Chondrocyte (in vitro differentiated cells): Measurements from ENCODE around the gene NRN1. TPM values are rescaled to one million over a fixed set of nuclear protein-coding genes. Genes with fewer than 3 reads are reported as not detected.

Source experiments
- DNase-seq: peaks from one replicate; pipeline ENCODE4 v3.0.0; 2021; ENCODE audit warnings: mixed read lengths, low spot score
- H3K27ac Mint-ChIP-seq: one replicate; pipeline ENCODE4 v1.8.0; 2021; ENCODE audit warnings: mild to moderate bottlenecking, moderate library complexity, mixed read lengths; ENCODE audit not compliant: unreplicated experiment
- H3K27me3 Mint-ChIP-seq: 2 replicates; pipeline ENCODE4 v1.8.0; 2021; ENCODE audit warnings: low read depth, mixed read lengths
- H3K36me3 Mint-ChIP-seq: 2 replicates; pipeline ENCODE4 v1.8.0; 2021; ENCODE audit warnings: low read depth, mixed read lengths
- H3K4me1 Mint-ChIP-seq: 2 replicates; pipeline ENCODE4 v1.8.0; 2021; ENCODE audit warnings: low read depth, mild to moderate bottlenecking, mixed read lengths
- H3K4me3 Mint-ChIP-seq: one replicate; pipeline ENCODE4 v1.8.0; 2021; ENCODE audit warnings: mild to moderate bottlenecking, moderate library complexity, mixed read lengths; ENCODE audit not compliant: unreplicated experiment
- H3K9me3 Mint-ChIP-seq: 2 replicates; pipeline ENCODE4 v1.8.0; 2021; ENCODE audit warnings: low read depth, mixed read lengths
- total RNA-seq: library from RNA; stranded (reverse); gene quantifications from 3 replicates; pipeline ENCODE4 v1.2.1, GENCODE V29; 2021
- TF ChIP-seq, protein P1 (sequence below): fragments of 200-600 bp; sonication (generic); IDR thresholded peaks from 2 replicates; pipeline ENCODE4 v1.5.0; 2021; ENCODE audit warnings: antibody characterized with exemption, mild to moderate bottlenecking, moderate library complexity

The NRN1 gene
- total RNA-seq, 1 donor from 2014 or later = 3.1 TPM

DNA sequence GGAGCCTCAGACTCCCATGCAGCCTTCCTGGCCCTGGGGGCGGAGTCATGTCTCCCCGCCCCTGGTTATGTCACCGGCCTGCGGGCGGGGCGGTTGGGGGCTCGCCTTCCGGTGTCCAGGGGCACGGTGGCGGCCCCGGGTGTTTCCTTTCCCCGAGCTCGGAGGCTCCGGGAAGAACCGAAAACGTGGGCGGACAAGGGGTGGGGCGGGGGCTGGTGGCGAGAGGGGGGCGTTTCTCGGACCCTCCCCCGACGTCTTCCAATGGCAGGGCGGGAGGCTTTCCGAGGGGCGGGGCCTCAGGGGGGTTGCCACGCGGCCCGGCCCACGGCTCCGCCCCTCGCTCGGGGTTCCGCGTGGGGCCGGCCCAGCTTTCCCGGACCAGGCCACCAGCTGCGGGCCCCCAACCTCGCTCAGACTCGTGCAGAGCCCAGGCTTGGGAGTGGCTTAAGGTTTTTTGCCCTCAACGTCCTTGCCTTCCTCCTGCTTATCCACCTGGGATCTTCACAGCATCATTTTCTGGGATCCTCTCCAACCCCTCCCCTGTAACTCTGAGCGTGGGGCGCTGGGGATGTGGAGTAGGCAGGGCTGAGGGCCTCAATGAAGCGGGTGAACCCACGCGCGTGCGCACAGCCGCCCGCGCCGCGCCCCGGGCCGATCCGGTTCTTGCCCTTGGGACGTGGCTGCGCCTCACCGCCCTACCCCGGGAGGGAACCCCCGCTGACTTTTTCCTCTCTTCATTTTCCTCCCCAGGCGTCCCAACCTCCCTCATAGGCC lies 2.1 kb upstream of the NRN1 start:
- peak overlapping the region; percentile 64 for H3K4me3 Mint-ChIP-seq
- peaks cover 27% of the 10 kb centered on the region for H3K4me1 Mint-ChIP-seq
- no peak overlapping the region for H3K27ac Mint-ChIP-seq
- peaks cover 1% of the 10 kb centered on the region for H3K36me3 Mint-ChIP-seq
- peaks cover 68% of the 10 kb centered on the region for H3K27me3 Mint-ChIP-seq
- no peaks in the 10 kb centered on the region for H3K9me3 Mint-ChIP-seq
- TF ChIP-seq, protein P1, sequence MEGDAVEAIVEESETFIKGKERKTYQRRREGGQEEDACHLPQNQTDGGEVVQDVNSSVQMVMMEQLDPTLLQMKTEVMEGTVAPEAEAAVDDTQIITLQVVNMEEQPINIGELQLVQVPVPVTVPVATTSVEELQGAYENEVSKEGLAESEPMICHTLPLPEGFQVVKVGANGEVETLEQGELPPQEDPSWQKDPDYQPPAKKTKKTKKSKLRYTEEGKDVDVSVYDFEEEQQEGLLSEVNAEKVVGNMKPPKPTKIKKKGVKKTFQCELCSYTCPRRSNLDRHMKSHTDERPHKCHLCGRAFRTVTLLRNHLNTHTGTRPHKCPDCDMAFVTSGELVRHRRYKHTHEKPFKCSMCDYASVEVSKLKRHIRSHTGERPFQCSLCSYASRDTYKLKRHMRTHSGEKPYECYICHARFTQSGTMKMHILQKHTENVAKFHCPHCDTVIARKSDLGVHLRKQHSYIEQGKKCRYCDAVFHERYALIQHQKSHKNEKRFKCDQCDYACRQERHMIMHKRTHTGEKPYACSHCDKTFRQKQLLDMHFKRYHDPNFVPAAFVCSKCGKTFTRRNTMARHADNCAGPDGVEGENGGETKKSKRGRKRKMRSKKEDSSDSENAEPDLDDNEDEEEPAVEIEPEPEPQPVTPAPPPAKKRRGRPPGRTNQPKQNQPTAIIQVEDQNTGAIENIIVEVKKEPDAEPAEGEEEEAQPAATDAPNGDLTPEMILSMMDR = no peak
- DNase-seq = no peak

DNA sequence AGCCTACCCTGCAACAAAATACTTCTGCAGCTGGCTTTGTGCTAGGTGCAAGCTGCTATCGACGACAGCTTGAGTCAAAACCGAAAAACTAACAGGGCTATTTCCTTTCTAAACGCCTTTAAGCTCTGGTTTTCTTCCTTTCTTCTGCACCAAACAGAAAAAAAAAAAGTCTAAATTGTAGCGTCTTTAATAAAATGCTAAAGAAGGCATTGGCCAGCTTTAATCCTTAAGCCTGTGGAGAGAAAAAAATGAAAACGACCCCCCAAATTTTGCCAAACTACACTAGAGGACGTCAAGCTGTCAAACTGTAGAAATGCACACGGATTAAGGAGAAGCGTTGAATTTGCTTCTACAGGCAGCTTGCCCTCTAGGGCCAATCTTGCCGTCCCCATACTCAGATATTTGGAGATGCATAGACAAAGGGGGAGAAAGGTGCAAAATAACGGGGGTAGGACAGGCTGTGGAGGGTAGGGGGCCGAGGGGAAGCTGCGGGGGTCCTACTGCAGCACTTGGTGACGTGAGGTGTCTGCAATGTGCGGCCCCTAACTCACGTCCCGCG lies 1.4 kb upstream of the NRN1 start:
- TF ChIP-seq, protein P1 = no peak
- Mint-ChIP-seq H3K4me3 (peak overlapping the region; percentile 64), H3K36me3 (peaks cover 1% of the 10 kb centered on the region), H3K27me3 (peaks cover 67% of the 10 kb centered on the region), H3K27ac (no peak overlapping the region), H3K4me1 (peaks cover 30% of the 10 kb centered on the region), H3K9me3 (no peaks in the 10 kb centered on the region)
- DNase-seq = no peak

DNA sequence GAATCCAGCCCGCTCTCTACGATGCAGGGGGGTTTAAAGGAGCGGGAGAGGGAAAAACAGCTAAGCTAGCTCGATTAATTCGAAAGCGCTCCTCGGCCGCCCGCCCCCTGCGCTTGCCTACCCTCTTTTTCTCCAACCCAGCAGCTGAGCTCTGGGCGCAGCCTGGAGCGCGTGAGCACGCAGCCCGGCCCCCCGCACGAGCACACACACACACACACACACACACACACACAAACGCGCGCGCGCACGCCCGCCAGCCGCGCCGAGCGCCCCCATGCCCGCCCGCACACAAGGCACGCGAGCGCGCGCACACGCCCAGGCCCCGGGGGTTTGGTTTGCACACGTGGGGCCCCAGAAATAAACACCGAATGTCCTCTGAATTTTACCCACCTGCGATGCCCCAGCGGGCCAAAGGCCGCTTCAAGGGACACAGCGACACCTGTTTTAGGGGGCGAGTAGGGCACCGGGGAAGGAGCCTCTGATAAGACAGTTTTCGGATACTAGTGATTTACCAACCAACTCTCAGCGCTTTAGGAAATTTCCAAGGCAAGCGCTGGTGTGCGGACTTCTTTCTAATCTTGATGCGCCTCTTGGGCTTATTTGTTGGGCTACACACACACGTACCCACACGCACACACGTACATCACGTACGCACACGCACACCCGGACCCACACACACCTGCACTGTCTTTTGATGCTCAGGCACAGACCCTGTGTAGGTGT lies 802 bp upstream of the NRN1 start:
- H3K9me3 Mint-ChIP-seq = no peaks in the 10 kb centered on the region
- H3K36me3 Mint-ChIP-seq = peaks cover 4% of the 10 kb centered on the region
- peak overlapping the region; percentile 74 for H3K27ac Mint-ChIP-seq
- TF ChIP-seq, protein P1 = peak; percentile 35
- H3K27me3 Mint-ChIP-seq = peaks cover 68% of the 10 kb centered on the region
- no peak for DNase-seq
- H3K4me1 Mint-ChIP-seq = peaks cover 36% of the 10 kb centered on the region
- H3K4me3 Mint-ChIP-seq = peak overlapping the region; percentile 64

DNA sequence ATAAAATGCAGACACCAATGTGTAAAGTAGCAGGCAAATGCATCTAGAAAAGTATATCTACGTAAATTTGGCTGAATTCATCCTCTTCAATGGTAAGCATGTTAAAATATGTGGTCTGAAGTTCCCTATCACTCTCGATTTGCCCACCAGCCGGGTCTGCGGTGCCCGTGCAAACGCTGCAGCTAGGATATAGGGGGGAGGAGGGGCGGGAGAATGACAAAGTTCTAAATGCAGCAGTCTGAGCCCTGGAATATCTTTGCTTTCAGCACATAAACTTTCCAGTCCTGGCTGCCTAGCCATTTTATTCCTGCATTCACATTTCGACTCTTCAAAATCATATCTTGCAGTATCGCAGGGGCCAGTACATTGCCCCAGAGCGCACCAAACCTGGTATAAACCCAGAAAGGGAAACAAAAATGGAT lies 708 bp downstream of the NRN1 start:
- no peak for DNase-seq
- Mint-ChIP-seq H3K27ac (peak overlapping the region; percentile 17), H3K4me3 (peak overlapping the region; percentile 50), H3K36me3 (peaks cover 4% of the 10 kb centered on the region), H3K27me3 (peaks cover 74% of the 10 kb centered on the region), H3K4me1 (peaks cover 40% of the 10 kb centered on the region), H3K9me3 (no peaks in the 10 kb centered on the region)
- TF ChIP-seq, protein P1 = no peak
